GM08714 (cell line): ENCODE measurements around the gene IDH3A.

Source experiments
- H3K4me3 ChIP-seq: fragments of 200-500 bp; sonication (Bioruptor generic); 2 replicates; pipeline ENCODE4 v1.5.1; 2014; ENCODE audit warnings: mild to moderate bottlenecking, low read length, inconsistent platforms
- ZNF274 ChIP-seq: IDR thresholded peaks from 2 replicates; pipeline ENCODE4 v1.6.1; 2012; ENCODE audit warnings: mild to moderate bottlenecking, low read depth, low read length

IDH3A gene

GRCh38 chr15:78110096-78110495 lies 39.1 kb upstream of the IDH3A start:
- TF ChIP-seq ZNF274: no peak
- no peak overlapping the region for H3K4me3 ChIP-seq

- TF ChIP-seq ZNF274: no peak
- no peak overlapping the region for H3K4me3 ChIP-seq
Observed at GRCh38 chr15:78110916-78111475, 38.2 kb upstream of the IDH3A start.

GRCh38 chr15:78111788-78112187 lies 37.4 kb upstream of the IDH3A start:
- no peak overlapping the region for H3K4me3 ChIP-seq
- TF ChIP-seq ZNF274: no peak

GRCh38 chr15:78112551-78112950 lies 36.6 kb upstream of the IDH3A start:
- H3K4me3 ChIP-seq: no peak overlapping the region
- no peak for TF ChIP-seq ZNF274

- no peak for TF ChIP-seq ZNF274
- no peak overlapping the region for H3K4me3 ChIP-seq
Observed at GRCh38 chr15:78120523-78120922, 28.6 kb upstream of the IDH3A start.

- H3K4me3 ChIP-seq: no peak overlapping the region
- TF ChIP-seq ZNF274: no peak
Observed at GRCh38 chr15:78125267-78125666, 23.9 kb upstream of the IDH3A start.

GRCh38 chr15:78127882-78128281 lies 21.3 kb upstream of the IDH3A start:
- no peak for TF ChIP-seq ZNF274
- no peak overlapping the region for H3K4me3 ChIP-seq

GRCh38 chr15:78129077-78129750 lies 19.9 kb upstream of the IDH3A start:
- no peak overlapping the region for H3K4me3 ChIP-seq
- TF ChIP-seq ZNF274: no peak

- TF ChIP-seq ZNF274: no peak
- no peak overlapping the region for H3K4me3 ChIP-seq
Observed at GRCh38 chr15:78129751-78130287, 19.3 kb upstream of the IDH3A start.

- TF ChIP-seq ZNF274: no peak
- peak overlapping the region; percentile 78; the same call in 1 of the 2 replicates for H3K4me3 ChIP-seq
Observed at GRCh38 chr15:78130466-78131294, 18.5 kb upstream of the IDH3A start.

- no peak for TF ChIP-seq ZNF274
- peak within 1 kb of the TSS; percentile 78 for H3K4me3 ChIP-seq
Observed at GRCh38 chr15:78131295-78132061, 17.7 kb upstream of the IDH3A start, which contains the start of gene CIB2. TSS of gene CIB2 (minus strand) at chr15:78131445. CDS start at chr15:78131215, 230 bp downstream.

- H3K4me3 ChIP-seq: no peak overlapping the region
- TF ChIP-seq ZNF274: no peak
Observed at GRCh38 chr15:78133801-78134200, 15.4 kb upstream of the IDH3A start.

- no peak for TF ChIP-seq ZNF274
- H3K4me3 ChIP-seq: no peak overlapping the region
Observed at GRCh38 chr15:78139578-78139977, 9.6 kb upstream of the IDH3A start.

GRCh38 chr15:78140292-78140691 lies 8.9 kb upstream of the IDH3A start:
- TF ChIP-seq ZNF274: no peak
- no peak overlapping the region for H3K4me3 ChIP-seq

GRCh38 chr15:78142332-78142731 lies 6.8 kb upstream of the IDH3A start:
- no peak overlapping the region for H3K4me3 ChIP-seq
- no peak for TF ChIP-seq ZNF274
